AG04450 (cell line): ENCODE data around the gene IL18RAP. TPM values are rescaled to one million over a fixed set of nuclear protein-coding genes. Genes with fewer than 3 reads are reported as not detected.

Experiments used
- CTCF ChIA-PET: fragments of 300-600, 350-600 bp; formaldehyde crosslinking; extraction: SDS; loops from one replicate; lab custom pipeline; 2022; ENCODE audit warnings: antibody characterized with exemption, inconsistent platforms; lab: Charles Lee
- POLR2A ChIA-PET: fragments of 350-600 bp; formaldehyde crosslinking; extraction: SDS; loops from one replicate; lab custom pipeline; 2021; ENCODE audit warnings: antibody characterized with exemption, inconsistent platforms; lab: Yijun Ruan, JAX
- DNase-seq: peaks from one replicate; pipeline ENCODE4 v3.0.0-alpha.2; 2011; ENCODE audit warnings: low read depth, low spot score
- H3K27ac ChIP-seq: one replicate; pipeline ENCODE4 v1.5.1; 2012; ENCODE audit warnings: low read depth, low read length, control low read depth
- H3K27me3 ChIP-seq: one replicate; pipeline ENCODE4 v1.6.0; 2012; ENCODE audit warnings: low read length; ENCODE audit not compliant: control insufficient read depth, insufficient read depth
- H3K4me3 ChIP-seq: 2 replicates; pipeline ENCODE4 v1.5.1; 2011; ENCODE audit warnings: mild to moderate bottlenecking, low read depth, low read length, control low read depth
- H3K9me3 ChIP-seq: 2 replicates; pipeline ENCODE4 v1.5.1; 2012; ENCODE audit warnings: low read length; ENCODE audit not compliant: control insufficient read depth, insufficient read depth
- CTCF ChIP-seq: IDR thresholded peaks from 2 replicates; pipeline ENCODE4 v1.5.1; 2011; ENCODE audit warnings: low read depth, low read length, control low read depth, inconsistent platforms
- polyA plus RNA-seq: library from polyadenylated mRNA; depleted of rRNA; stranded (reverse); fragments of >200 nt; gene quantifications from 2 replicates; pipeline ENCODE4 v1.2.3, GENCODE V29; 2011

Gene IL18RAP
- polyA plus RNA-seq, 1 experiment: 0.10 TPM

GRCh38 chr2:102420290-102420689 is 2.7 kb upstream of the IL18RAP start:
- no peak for DNase-seq
- ChIA-PET POLR2A (no interaction called here), CTCF (no interaction called here)
- TF ChIP-seq CTCF: no peak
- Histone ChIP-seq H3K9me3 (no peaks in the 10 kb centered on the region), H3K4me3 (no peak overlapping the region), H3K27me3 (peaks cover 9% of the 10 kb centered on the region), H3K27ac (no peak overlapping the region)

- no peak for DNase-seq
- H3K27me3 ChIP-seq: peaks cover 9% of the 10 kb centered on the region
- ChIA-PET POLR2A (no interaction called here), CTCF (interaction anchor here (0.9 kb wide), 1 partner anchor 168 kb away, joined by 3 read pairs; no protein-coding TSS in a partner anchor)
- no peak for TF ChIP-seq CTCF
- H3K9me3 ChIP-seq: no peaks in the 10 kb centered on the region
- H3K27ac ChIP-seq: no peak overlapping the region
- H3K4me3 ChIP-seq: no peak overlapping the region
These were observed 835 bp upstream of the IL18RAP start for GRCh38 chr2:102421890-102422759.

GRCh38 chr2:102423368-102423767 is 408 bp downstream of the IL18RAP start:
- Histone ChIP-seq H3K27ac (no peak overlapping the region), H3K4me3 (no peak overlapping the region), H3K27me3 (peaks cover 9% of the 10 kb centered on the region), H3K9me3 (no peaks in the 10 kb centered on the region)
- TF ChIP-seq CTCF: no peak
- POLR2A ChIA-PET: no interaction called here
- DNase-seq: no peak
- CTCF ChIA-PET: interaction anchor here (0.6 kb wide), 1 partner anchor 82 kb away, joined by 3 read pairs; no protein-coding TSS in a partner anchor

GRCh38 chr2:102424754-102425153 is 1.8 kb downstream of the IL18RAP start:
- POLR2A ChIA-PET: no interaction called here
- no peak overlapping the region for H3K27ac ChIP-seq
- CTCF ChIA-PET: interaction anchor here (1.3 kb wide), 1 partner anchor 19 kb away, joined by 4 read pairs; no protein-coding TSS in a partner anchor
- no peak for DNase-seq
- no peaks in the 10 kb centered on the region for H3K9me3 ChIP-seq
- no peak overlapping the region for H3K4me3 ChIP-seq
- H3K27me3 ChIP-seq: peaks cover 9% of the 10 kb centered on the region
- no peak for TF ChIP-seq CTCF
